ENCODE measurements around the gene LRMDA.

Gene LRMDA

GRCh38 chr10:76175533-76176165 is 744.2 kb downstream of the LRMDA start:
- DNase-seq (ENCODE audit: low spot score), result no peak

- DNase-seq (ENCODE audit: low spot score), result no peak
Observed at GRCh38 chr10:76176166-76176550, 744.7 kb downstream of the LRMDA start.

- DNase-seq (ENCODE audit: low spot score), result no peak
Observed at GRCh38 chr10:76177936-76178335, 746.5 kb downstream of the LRMDA start.

- DNase-seq (ENCODE audit: low spot score), result peak; percentile 9
Observed at GRCh38 chr10:76178532-76179292, 747.3 kb downstream of the LRMDA start.

GRCh38 chr10:76179806-76180205 is 748.4 kb downstream of the LRMDA start:
- DNase-seq (ENCODE audit: low spot score), result no peak

GRCh38 chr10:76184647-76185046 is 753.2 kb downstream of the LRMDA start:
- no peak for DNase-seq (ENCODE audit: low spot score)

- no peak for DNase-seq (ENCODE audit: low spot score)
Observed at GRCh38 chr10:76185471-76186301, 754.3 kb downstream of the LRMDA start.

GRCh38 chr10:76188216-76188615 is 756.8 kb downstream of the LRMDA start:
- no peak for DNase-seq (ENCODE audit: low spot score)

GRCh38 chr10:76190634-76191270 is 759.3 kb downstream of the LRMDA start:
- DNase-seq (ENCODE audit: low spot score), result no peak

GRCh38 chr10:76191336-76191735 is 759.9 kb downstream of the LRMDA start:
- DNase-seq (ENCODE audit: low spot score), result no peak

GRCh38 chr10:76192151-76192550 is 760.7 kb downstream of the LRMDA start:
- no peak for DNase-seq (ENCODE audit: low spot score)

- DNase-seq (ENCODE audit: low spot score), result no peak
Observed at GRCh38 chr10:76192694-76193320, 761.4 kb downstream of the LRMDA start.

- no peak for DNase-seq (ENCODE audit: low spot score)
Observed at GRCh38 chr10:76195654-76196390, 764.4 kb downstream of the LRMDA start.

- no peak for DNase-seq (ENCODE audit: low spot score)
Observed at GRCh38 chr10:76197293-76197692, 765.9 kb downstream of the LRMDA start.

GRCh38 chr10:76198287-76199035 is 767.0 kb downstream of the LRMDA start:
- DNase-seq (ENCODE audit: low spot score), result no peak

- no peak for DNase-seq (ENCODE audit: low spot score)
Observed at GRCh38 chr10:76201962-76202361, 770.5 kb downstream of the LRMDA start.

GRCh38 chr10:76202777-76203176 is 771.4 kb downstream of the LRMDA start:
- DNase-seq (ENCODE audit: low spot score), result no peak

GRCh38 chr10:76205361-76205760 is 773.9 kb downstream of the LRMDA start:
- no peak for DNase-seq (ENCODE audit: low spot score)

GRCh38 chr10:76206797-76207352 is 775.5 kb downstream of the LRMDA start:
- DNase-seq (ENCODE audit: low spot score), result no peak

- DNase-seq (ENCODE audit: low spot score), result no peak
Observed at GRCh38 chr10:76209135-76209534, 777.7 kb downstream of the LRMDA start.

All from Ammon's horn (tissue), 1 donor.